ENCODE results near the gene SPATC1L. TPM values are rescaled to one million over a fixed set of nuclear protein-coding genes. Genes with fewer than 3 reads are reported as not detected.
"Not testable (repeated sequence)": the region's sequence is repeated elsewhere in the genome, so short reads cannot be mapped to it uniquely, and the experiment has no call there.

The SPATC1L gene
- total RNA-seq, 1 donor from 2014 or later = 27.5 TPM

- Mint-ChIP-seq H3K27me3 (ENCODE audit: low read depth) (no peaks in the 10 kb centered on the region), H3K4me1 (no peaks in the 10 kb centered on the region), H3K4me3 (no peak overlapping the region), H3K27ac (ENCODE audit: unreplicated experiment) (no peak overlapping the region), H3K36me3 (ENCODE audit: low read depth) (peaks cover 29% of the 10 kb centered on the region), H3K9me3 (peaks cover 19% of the 10 kb centered on the region)
- no peak for TF ChIP-seq CTCF (conservative IDR thresholded peaks at IDR 0.05)
- DNase-seq (ENCODE audit: low read depth, low spot score) = no peak
Observed at GRCh38 chr21:46171996-46172862, 12.0 kb downstream of the SPATC1L start.

- H3K27me3 Mint-ChIP-seq (ENCODE audit: low read depth) = no peaks in the 10 kb centered on the region
- H3K4me3 Mint-ChIP-seq = no peak overlapping the region
- no peaks in the 10 kb centered on the region for H3K4me1 Mint-ChIP-seq
- no peak overlapping the region for H3K27ac Mint-ChIP-seq (ENCODE audit: unreplicated experiment)
- peaks cover 16% of the 10 kb centered on the region for H3K9me3 Mint-ChIP-seq
- no peak for TF ChIP-seq CTCF (conservative IDR thresholded peaks at IDR 0.05)
- peaks cover 25% of the 10 kb centered on the region for H3K36me3 Mint-ChIP-seq (ENCODE audit: low read depth)
- DNase-seq (ENCODE audit: low read depth, low spot score) = no peak
Observed at GRCh38 chr21:46171585-46171984, 12.7 kb downstream of the SPATC1L start.

GRCh38 chr21:46170436-46171193 lies 13.6 kb downstream of the SPATC1L start:
- not testable (repeated sequence) for DNase-seq (ENCODE audit: low read depth, low spot score); H3K9me3 Mint-ChIP-seq; H3K27ac Mint-ChIP-seq (ENCODE audit: unreplicated experiment); H3K4me1 Mint-ChIP-seq; H3K4me3 Mint-ChIP-seq; H3K27me3 Mint-ChIP-seq (ENCODE audit: low read depth)
- peaks cover 21% of the 10 kb centered on the region for H3K36me3 Mint-ChIP-seq (ENCODE audit: low read depth)

- no peak for TF ChIP-seq CTCF (conservative IDR thresholded peaks at IDR 0.05)
- DNase-seq (ENCODE audit: low read depth, low spot score) = no peak
- Mint-ChIP-seq H3K27me3 (ENCODE audit: low read depth) (no peaks in the 10 kb centered on the region), H3K4me3 (no peak overlapping the region), H3K4me1 (no peaks in the 10 kb centered on the region), H3K36me3 (ENCODE audit: low read depth) (peaks cover 15% of the 10 kb centered on the region), H3K9me3 (no peaks in the 10 kb centered on the region), H3K27ac (ENCODE audit: unreplicated experiment) (no peak overlapping the region)
Observed at GRCh38 chr21:46168659-46169386, 15.4 kb downstream of the SPATC1L start.

- H3K4me3 Mint-ChIP-seq = no peak overlapping the region
- peaks cover 3% of the 10 kb centered on the region for H3K4me1 Mint-ChIP-seq
- DNase-seq (ENCODE audit: low read depth, low spot score) = no peak
- H3K27ac Mint-ChIP-seq (ENCODE audit: unreplicated experiment) = no peak overlapping the region
- peaks cover 19% of the 10 kb centered on the region for H3K36me3 Mint-ChIP-seq (ENCODE audit: low read depth)
- TF ChIP-seq CTCF (conservative IDR thresholded peaks at IDR 0.05) = no peak
- H3K9me3 Mint-ChIP-seq = no peaks in the 10 kb centered on the region
- no peaks in the 10 kb centered on the region for H3K27me3 Mint-ChIP-seq (ENCODE audit: low read depth)
Observed at GRCh38 chr21:46168238-46168637, 16.0 kb downstream of the SPATC1L start.
